ENCODE data around the gene CHIC2.

DNA sequence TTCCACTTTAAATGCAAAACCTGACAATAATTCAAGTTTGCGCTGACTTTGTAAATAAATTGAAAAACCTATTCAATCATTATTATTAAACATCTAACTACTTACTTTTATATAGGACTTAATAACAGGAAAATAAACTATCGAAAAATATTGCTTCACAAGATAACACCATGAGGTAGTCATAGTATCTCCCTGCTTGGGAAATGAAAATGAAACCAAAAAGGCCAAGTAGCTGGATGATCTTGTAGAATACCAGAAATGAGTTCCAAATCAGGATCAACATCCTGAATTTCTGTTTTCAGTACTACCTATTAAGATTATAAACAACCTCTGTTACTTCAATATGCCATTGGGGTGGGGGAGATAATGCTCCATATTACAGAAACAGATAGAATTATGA is 58.9 kb downstream of the CHIC2 start:
- TF ChIP-seq, protein P1, sequence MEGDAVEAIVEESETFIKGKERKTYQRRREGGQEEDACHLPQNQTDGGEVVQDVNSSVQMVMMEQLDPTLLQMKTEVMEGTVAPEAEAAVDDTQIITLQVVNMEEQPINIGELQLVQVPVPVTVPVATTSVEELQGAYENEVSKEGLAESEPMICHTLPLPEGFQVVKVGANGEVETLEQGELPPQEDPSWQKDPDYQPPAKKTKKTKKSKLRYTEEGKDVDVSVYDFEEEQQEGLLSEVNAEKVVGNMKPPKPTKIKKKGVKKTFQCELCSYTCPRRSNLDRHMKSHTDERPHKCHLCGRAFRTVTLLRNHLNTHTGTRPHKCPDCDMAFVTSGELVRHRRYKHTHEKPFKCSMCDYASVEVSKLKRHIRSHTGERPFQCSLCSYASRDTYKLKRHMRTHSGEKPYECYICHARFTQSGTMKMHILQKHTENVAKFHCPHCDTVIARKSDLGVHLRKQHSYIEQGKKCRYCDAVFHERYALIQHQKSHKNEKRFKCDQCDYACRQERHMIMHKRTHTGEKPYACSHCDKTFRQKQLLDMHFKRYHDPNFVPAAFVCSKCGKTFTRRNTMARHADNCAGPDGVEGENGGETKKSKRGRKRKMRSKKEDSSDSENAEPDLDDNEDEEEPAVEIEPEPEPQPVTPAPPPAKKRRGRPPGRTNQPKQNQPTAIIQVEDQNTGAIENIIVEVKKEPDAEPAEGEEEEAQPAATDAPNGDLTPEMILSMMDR (IDR thresholded peaks at IDR 0.05), result no peak
- no peak for TF ChIP-seq POLR2A (IDR thresholded peaks at IDR 0.05)
